ENCODE results near the gene ZNF335. TPM values are rescaled to one million over a fixed set of nuclear protein-coding genes. Genes with fewer than 3 reads are reported as not detected.

ZNF335 gene
- total and polyA plus RNA-seq, 2 of the 13 experiments (the other 11 are each of a cell fraction or from before 2014, with no cell fraction given), result 9.7 to 13.7 TPM

DNA sequence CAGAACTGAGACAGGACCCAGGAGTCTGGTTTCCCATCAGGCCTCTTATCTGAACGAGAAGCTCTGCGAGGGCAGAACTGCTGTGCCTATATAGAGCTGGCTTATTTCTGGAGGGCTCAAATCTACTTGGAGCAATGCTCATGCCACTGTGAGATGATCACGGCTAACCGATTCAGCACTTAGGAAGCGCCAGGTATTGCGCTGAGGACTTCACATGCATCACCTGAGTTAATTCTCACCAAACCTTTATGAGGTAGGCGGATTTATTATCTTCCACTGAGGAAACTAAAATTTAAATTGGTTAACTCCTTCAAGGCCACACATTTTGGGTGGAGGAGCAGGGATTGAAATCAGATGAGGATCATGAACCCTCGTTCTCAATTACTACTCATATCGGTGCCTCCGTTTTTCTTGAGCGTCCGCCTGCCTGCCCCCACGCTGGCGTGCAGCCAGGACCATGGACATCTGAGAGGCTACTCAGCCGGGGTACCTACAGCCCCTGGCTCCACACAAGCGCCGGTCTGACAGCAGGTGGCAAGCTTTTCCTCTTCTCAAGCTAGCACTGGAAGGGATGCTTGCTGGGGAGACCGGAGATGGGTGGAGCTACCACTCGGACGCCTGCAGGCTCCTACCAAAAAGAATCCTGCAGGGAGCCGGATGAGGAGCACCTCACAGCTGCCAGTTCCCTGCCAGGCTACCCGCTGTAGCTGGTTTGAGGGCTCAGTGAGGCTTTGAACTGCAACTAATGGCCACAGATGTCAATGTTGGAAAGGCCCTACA lies 38.5 kb downstream of the ZNF335 start (continued):
- TF ChIP-seq ZNF430 (CRISPR knock-in tag; IDR thresholded peaks at IDR 0.05) (peak; percentile 77; the same call in 1 of the 2 replicates), SMC3 (IDR thresholded peaks at IDR 0.05; ENCODE audit: low read length) (peak; percentile 50; the same call in 1 of the 2 replicates), HIVEP1 (CRISPR knock-in tag; IDR thresholded peaks at IDR 0.05) (no peak), KAT2B (IDR thresholded peaks at IDR 0.05; ENCODE audit: borderline replicate concordance, low read depth, low read length) (no peak), MAFF (IDR thresholded peaks at IDR 0.05; ENCODE audit: low read depth, low read length) (no peak; the same call in 1 of the 2 replicates), ATF7-NPFF (CRISPR knock-in tag; IDR thresholded peaks at IDR 0.05; ENCODE audit: low read depth) (peak; percentile 28; the same call in 1 of the 2 replicates), YEATS2 (CRISPR knock-in tag; IDR thresholded peaks at IDR 0.05; ENCODE audit: borderline replicate concordance) (peak; percentile 13; the same call in 1 of the 2 replicates), SNAPC2 (CRISPR knock-in tag; IDR thresholded peaks at IDR 0.05) (peak; percentile 22; the same call in 1 of the 2 replicates), HDAC1 (CRISPR knock-in tag; IDR thresholded peaks at IDR 0.05) (peak; percentile 59; the same call in 1 of the 2 replicates), ZNF501 (CRISPR knock-in tag; IDR thresholded peaks at IDR 0.05) (peak; percentile 0; the same call in 1 of the 2 replicates), RBM39 (IDR thresholded peaks at IDR 0.05; ENCODE audit: low read depth, low read length, poor library complexity, severe bottlenecking) (no peak), ZNF672 (CRISPR knock-in tag; IDR thresholded peaks at IDR 0.05) (no peak), ZNF550 (CRISPR knock-in tag; IDR thresholded peaks at IDR 0.05; ENCODE audit: borderline replicate concordance) (peak; percentile 81; the same call in 1 of the 2 replicates), ZSCAN9 (CRISPR knock-in tag; IDR thresholded peaks at IDR 0.05; ENCODE audit: borderline replicate concordance) (no peak; the same call in 1 of the 2 replicates), ZNF496 (CRISPR knock-in tag; IDR thresholded peaks at IDR 0.05; ENCODE audit: insufficient replicate concordance) (no peak), POLR2AphosphoS5 (IDR thresholded peaks at IDR 0.05; ENCODE audit: low read depth, low read length) (peak; percentile 68), PITX1 (CRISPR knock-in tag; IDR thresholded peaks at IDR 0.05) (no peak), RCOR2 (CRISPR knock-in tag; IDR thresholded peaks at IDR 0.05) (peak; percentile 62), RBAK (CRISPR knock-in tag; IDR thresholded peaks at IDR 0.05) (no peak)
- TF ChIP-seq, protein P1, sequence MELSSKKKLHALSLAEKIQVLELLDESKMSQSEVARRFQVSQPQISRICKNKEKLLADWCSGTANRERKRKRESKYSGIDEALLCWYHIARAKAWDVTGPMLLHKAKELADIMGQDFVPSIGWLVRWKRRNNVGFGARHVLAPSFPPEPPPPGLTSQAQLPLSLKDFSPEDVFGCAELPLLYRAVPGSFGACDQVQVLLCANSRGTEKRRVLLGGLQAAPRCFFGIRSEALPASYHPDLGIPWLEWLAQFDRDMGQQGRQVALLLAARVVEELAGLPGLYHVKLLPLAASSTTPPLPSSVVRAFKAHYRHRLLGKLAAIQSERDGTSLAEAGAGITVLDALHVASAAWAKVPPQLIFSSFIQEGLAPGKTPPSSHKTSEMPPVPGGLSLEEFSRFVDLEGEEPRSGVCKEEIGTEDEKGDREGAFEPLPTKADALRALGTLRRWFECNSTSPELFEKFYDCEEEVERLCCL (CRISPR knock-in tag; IDR thresholded peaks at IDR 0.05; ENCODE audit: borderline replicate concordance), result no peak
- TF ChIP-seq, protein P2, sequence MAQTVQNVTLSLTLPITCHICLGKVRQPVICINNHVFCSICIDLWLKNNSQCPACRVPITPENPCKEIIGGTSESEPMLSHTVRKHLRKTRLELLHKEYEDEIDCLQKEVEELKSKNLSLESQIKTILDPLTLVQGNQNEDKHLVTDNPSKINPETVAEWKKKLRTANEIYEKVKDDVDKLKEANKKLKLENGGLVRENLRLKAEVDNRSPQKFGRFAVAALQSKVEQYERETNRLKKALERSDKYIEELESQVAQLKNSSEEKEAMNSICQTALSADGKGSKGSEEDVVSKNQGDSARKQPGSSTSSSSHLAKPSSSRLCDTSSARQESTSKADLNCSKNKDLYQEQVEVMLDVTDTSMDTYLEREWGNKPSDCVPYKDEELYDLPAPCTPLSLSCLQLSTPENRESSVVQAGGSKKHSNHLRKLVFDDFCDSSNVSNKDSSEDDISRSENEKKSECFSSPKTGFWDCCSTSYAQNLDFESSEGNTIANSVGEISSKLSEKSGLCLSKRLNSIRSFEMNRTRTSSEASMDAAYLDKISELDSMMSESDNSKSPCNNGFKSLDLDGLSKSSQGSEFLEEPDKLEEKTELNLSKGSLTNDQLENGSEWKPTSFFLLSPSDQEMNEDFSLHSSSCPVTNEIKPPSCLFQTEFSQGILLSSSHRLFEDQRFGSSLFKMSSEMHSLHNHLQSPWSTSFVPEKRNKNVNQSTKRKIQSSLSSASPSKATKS (CRISPR knock-in tag; IDR thresholded peaks at IDR 0.05), result no peak
- TF ChIP-seq, protein P3, sequence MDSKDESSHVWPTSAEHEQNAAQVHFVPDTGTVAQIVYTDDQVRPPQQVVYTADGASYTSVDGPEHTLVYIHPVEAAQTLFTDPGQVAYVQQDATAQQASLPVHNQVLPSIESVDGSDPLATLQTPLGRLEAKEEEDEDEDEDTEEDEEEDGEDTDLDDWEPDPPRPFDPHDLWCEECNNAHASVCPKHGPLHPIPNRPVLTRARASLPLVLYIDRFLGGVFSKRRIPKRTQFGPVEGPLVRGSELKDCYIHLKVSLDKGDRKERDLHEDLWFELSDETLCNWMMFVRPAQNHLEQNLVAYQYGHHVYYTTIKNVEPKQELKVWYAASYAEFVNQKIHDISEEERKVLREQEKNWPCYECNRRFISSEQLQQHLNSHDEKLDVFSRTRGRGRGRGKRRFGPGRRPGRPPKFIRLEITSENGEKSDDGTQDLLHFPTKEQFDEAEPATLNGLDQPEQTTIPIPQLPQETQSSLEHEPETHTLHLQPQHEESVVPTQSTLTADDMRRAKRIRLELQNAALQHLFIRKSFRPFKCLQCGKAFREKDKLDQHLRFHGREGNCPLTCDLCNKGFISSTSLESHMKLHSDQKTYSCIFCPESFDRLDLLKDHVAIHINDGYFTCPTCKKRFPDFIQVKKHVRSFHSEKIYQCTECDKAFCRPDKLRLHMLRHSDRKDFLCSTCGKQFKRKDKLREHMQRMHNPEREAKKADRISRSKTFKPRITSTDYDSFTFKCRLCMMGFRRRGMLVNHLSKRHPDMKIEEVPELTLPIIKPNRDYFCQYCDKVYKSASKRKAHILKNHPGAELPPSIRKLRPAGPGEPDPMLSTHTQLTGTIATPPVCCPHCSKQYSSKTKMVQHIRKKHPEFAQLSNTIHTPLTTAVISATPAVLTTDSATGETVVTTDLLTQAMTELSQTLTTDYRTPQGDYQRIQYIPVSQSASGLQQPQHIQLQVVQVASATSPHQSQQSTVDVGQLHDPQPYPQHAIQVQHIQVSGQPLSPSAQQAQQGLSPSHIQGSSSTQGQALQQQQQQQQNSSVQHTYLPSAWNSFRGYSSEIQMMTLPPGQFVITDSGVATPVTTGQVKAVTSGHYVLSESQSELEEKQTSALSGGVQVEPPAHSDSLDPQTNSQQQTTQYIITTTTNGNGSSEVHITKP (CRISPR knock-in tag; IDR thresholded peaks at IDR 0.05; ENCODE audit: low read depth), result peak; percentile 87

All from HepG2 (cell line).